Stimulated activated CD4-positive, alpha-beta T cell treated with anti-CD3 and anti-CD28 coated beads, Interleukin-1b, Interleukin-23, amount 100 ng/mL, for 4 hours (primary cell): ENCODE data around the gene ADARB2.
"Not testable (repeated sequence)": the region's sequence is repeated elsewhere in the genome, so short reads cannot be mapped to it uniquely, and the experiment has no call there.

Experiments
- DNase-seq, 2 donors: peaks; one replicate each; pipeline ENCODE4 v3.0.0-alpha.2; 2020; ENCODE audit warnings: low read depth in 2 of 2

Gene ADARB2

DNA sequence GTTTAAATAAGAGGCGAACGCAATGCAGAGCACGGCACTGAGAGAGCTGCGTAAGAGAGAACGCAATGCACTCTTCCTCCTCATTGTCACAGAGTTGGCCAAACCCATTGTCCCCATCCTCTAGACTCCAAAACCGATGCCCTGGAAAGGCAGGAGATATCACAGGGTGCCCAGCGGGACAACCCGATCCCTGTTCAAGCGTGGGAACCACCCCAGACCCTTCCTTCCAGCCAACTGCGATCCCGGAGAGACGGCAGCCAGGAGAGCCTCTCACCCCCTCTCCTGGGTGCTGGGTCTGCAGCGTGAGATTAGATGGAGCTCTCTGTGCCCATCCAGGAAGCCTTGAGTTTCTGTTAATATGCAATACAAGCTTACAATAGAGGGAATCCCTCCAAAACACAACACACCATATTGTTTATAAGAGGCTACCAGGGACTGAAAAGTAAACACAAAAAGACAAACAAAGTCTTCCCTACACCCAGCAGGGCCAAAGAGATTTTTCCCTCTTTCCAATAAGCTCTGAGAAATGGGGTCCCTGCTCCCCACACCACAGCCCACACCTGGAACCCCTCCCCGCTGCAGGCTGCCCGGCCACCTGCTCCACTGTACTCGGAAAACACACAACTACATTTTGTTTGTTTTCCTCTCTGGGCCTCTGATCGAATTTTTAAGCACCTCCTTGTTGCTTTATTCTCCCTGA lies 187.6 kb downstream of the ADARB2 start:
- DNase-seq: no peak

DNA sequence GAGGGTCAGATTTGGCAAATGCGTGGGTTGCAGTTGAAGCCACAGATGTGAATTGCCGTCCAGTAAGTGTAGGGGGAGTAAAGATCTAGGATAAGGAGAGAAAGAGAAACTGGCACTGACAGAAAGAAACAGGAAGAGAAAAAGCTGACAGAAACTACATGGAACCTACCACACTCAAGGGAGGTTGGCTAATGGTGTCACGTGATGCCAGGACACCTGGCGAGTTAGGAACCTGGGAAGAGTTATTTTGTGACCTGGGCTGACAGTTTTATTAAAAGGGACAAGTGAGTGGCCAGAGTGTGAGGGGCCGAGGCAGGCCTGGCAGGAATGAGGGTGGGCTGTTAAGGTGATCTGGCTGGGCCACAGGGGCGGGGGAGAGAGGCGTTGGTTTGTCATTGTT lies 188.7 kb downstream of the ADARB2 start:
- no peak for DNase-seq

DNA sequence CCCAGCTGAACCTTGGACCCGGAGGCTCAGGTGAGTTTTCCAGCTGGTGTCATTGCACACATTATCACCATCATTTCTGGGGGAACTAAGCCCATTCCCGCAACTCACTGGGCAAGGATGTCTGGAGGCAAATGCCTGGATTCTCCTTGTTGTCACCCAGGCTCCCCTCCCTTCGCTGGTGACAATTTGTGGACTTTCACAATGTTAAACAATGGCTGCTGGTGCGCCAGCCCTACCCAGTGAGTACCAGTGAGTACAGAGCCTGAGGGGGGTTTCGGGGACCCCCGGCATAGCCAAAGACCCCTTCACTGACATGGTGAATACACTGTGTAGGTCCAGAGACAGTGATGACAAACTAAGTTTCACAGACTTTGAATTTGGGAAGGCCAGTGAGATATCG lies 189.2 kb downstream of the ADARB2 start:
- DNase-seq: no peak

DNA sequence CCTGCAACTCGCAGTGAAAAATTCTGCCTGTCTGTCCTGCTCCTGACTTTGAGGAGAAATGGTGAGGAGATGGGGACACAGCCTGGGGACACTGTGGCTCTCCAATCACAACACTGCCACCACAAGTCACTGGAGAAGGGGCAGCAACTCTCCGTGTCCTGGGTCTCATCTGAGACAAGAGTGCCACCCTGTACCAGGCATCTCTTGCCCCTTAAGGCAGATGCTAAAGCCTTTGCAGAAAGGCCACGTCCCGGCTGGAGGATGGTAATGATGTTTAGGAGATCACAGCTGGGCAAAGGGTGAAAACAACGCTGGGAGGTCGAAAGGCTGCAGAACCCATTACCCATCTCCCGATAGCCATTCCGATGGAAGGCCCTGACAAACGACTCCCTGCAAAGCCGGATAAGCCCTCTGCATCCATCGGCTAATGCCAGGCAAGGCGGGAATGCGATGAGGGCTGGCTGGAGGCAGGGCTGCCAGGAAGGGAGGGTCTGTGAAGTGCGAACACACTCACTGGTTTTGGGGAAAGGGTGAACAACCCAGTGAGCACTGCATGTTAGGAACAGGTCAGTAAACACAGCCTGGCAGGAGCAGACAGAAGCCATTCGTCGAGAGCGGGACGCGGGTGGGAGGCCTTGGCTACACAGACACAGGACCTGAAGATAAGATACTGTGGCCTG lies 190.8 kb downstream of the ADARB2 start:
- no peak for DNase-seq

DNA sequence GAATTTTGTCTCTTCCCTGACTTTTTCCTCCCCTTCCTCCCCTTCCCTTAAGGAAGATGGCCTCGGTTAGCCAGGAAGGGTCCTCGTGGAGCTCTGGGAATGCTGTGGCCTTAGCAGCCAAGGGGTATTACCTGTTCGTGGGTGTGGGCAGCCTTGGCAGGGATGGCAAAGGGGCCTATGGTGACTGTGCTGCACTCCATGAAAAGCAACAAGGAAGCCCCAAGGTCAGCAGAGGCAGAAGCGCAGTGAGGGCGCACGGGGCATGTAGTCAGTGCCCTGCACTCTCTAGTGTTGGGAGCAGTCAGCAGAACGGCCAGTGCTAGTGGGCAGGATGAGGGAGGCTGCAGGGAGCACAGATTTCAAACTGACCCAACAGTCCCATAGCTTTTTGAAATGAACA lies 191.8 kb downstream of the ADARB2 start:
- no peak for DNase-seq

DNA sequence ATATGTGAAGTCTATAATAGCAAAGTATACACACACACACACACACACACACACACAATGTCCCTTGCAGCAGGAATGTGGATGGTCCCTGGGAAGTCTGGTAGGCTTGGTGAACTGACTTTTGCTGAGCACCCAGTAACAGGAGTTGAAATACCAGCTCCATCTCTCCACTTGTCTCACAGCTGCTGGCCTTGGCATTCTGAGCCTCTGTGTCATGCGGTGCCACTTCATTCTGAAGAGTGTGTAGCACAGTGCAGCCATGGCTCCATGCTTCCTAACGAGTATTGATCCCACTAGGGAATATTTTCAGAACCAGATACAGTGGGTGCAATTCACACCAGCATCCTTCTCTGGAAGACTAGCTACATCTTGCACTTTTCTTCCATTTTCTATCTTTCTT lies 192.4 kb downstream of the ADARB2 start:
- no peak for DNase-seq

DNA sequence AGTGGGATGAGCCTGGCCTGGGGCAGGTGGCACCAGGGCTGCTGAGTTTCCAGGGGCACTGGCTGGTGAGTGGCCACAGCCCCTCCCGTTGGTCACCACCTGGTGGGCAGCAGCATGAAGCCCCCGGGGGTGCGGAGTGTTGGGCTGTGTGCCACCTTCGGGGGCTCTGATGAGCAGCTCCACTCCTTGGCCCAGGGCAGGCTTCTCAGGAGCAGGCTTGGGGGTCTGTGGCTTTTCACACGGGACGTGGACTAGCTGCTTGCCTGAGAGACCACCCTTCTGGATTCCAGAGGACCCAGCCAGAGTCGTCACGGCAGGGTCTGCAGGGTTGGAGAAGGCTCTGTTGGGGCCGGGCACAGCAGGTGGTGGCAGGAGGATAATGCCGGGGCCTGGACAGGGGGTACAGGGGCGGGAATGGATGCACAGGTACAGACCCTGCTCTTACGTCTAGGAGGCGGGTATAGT lies 193.1 kb downstream of the ADARB2 start:
- no peak for DNase-seq

DNA sequence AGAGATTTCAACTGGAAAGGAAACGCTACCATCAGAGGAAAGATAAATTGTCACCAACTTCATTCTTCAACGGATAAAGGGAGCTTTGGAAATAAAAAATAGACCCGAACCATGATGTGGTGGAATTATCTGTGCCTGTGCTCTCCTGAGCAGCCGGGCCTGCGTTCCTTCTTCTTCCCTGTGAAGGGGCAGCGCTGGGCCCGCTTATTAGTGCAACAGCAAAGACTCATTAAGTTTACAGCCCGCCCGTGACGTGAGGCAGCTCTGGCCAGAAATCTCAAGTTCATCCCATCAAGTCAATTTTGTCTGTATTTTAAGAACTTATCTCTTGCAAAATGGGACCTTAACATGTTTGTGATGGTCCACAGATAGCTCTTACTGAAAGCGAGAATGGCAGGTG lies 193.7 kb downstream of the ADARB2 start:
- no peak for DNase-seq

DNA sequence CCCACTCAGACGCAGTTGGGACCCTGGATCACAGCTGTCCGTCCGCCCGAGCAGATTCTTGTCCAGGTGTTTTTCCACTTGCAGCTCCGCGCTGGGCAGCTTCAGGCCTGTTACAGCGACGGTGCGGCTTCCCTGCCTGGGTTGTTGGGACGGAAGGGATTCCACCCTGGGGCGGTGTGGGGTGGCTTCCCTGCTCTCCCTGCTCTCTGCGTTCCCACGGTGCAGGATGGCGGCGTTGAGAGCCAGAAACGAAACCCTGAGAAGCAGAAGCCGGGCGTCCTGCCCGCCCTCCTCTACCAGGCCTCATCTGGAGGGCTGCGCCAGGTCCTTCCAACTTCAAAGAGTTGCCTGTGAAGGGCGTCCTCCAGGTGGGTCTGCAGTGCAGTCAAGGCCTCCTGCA lies 194.4 kb downstream of the ADARB2 start:
- no peak for DNase-seq

DNA sequence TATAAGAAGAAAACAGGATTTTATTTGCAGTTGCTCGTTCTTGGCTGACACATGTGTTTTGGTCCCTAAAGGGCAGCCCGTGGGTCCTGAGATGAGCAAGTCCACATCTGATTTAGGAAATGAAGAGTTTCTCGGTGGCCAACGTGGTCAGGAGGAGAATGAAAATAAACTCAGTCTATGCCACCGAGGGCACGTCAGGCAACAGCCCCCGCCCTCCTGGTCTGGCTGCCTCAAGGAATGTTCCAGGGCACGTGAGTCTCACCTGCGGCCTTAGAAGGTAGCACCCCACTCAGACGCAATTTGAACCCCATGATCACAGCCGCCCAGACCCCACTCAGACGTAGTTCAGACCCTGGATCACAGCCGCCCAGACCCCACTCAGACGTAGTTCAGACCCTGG lies 197.2 kb downstream of the ADARB2 start:
- no peak for DNase-seq

DNA sequence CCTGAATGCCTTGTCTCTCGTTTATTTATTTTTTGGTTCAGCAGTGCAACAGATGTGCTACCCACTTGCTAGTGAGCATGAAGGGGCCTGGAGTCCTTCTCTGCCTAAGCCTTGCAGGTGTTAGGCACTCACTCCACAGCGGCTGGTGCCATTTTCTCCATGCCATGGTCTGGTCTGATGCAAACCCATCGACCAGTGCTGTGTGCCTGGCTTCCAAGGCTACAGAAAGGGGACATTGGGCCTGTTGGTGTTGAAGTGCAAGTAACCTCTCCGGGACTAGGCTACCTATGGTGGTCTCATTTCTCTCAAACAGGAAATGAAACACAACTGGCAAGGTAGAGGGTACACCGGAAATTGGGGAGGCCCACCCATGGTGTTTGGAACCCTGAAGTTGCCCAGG lies 198.1 kb downstream of the ADARB2 start:
- DNase-seq: no peak

DNA sequence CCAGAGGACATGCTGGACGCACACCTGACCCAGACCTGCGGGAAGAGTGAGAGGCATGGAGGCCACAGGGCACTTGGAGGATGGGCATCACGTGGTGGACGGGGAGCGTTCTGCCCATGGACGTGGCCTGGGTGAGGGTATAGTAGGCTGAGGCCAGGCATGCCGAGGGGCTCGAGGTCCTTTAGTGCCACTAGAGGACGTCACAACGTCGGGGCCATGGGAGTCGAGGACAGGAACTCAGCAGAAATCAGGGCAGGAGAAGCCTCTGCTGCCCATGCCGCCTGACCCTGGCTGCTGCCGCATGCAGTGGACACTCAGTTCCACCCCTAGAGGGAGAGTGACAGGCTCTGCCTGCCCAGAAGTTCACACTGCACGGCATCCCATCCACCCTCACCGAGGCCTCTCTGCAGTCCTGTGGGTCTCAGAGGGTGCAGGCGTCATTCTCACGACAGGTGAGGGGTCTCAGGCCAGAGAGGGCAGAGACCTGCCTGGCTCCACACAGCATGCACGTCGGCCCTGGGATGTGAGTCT lies 198.7 kb downstream of the ADARB2 start:
- DNase-seq: no peak

DNA sequence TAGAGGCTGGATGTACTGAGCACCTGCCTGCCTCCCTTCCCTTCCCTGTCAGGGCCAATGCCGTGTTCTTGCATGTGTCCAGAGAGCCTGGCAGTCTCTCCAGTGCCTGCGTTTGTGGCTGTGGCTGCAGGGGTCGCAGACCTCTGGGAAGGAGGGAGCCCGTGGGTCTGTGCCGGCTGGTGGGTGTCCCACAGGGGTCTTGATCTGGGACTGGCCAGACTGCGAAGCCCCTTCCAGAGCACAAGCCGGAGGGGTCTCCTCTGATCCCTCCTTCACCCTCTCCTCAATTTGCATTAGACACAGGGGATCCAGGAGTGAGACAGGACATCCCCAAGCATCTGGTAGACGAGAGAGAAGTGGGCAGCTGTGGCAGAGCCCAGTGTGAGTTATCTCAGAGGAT lies 199.2 kb downstream of the ADARB2 start:
- no peak for DNase-seq

DNA sequence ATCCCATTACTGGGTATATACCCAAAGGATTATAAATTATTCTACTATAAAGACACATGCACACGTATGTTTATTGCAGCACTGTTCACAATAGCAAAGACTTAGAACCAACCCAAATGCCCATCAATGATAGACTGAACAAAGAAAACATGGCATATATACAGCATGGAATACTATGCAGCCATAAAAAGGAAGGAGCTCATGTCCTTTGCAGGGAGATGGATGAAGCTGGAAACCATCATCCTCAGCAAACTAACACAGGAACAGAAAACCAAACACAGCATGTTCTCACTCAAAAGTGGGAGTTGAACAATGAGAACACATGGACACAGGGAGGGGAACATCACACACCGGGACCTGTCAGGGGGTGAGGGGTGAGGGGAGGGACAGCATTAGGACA lies 199.9 kb downstream of the ADARB2 start:
- DNase-seq: not testable (repeated sequence)

DNA sequence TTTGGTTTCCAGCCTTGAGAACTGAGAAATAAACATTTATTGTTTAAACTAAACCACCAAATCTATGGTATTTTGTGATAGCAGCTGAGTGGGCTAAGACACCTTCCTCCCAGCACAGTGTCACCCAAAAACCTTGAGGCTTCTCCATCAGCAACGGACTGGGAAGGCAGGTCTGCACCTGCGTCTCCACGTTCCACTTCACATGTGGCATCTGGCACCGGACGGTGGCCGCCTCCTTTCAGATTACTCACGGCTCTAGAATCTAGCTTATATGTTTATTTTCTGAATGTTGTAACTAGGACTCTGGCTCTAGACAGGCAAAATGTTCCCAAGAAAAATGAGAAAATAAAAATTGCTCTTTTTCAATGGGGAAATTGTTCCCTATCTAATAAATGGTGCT lies 201.0 kb downstream of the ADARB2 start:
- no peak for DNase-seq

DNA sequence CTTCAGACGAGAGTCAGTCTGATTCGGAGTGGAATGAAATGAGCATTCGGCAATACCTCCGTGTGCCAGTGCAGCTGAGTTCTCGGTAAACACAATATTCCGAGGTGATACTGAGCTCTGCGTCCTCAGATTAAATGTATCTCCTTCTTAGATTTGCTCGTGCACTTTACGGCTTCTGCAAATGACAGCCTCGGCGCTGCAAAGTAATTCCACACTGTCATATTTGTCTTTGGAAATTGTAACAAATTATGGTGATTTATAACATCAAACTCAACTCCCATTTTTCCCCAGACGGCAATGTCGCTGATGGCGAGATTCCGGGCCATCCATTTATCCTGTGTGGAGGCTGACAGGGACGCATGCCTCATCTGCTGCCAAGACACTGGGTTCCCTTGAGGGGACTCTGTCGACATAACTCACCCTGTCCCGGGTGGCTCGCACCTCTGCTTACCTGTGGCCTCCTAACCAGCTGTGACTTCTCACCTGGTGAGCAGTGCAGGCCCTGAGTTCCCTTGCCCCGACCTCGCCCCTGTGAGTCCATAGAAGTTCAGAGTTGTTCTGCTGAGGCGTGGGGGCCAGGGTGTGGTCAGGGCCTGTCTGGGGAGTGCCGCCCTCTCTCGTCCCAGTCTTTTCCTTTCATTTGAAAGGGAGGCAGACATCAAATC lies 201.9 kb downstream of the ADARB2 start:
- DNase-seq: no peak

DNA sequence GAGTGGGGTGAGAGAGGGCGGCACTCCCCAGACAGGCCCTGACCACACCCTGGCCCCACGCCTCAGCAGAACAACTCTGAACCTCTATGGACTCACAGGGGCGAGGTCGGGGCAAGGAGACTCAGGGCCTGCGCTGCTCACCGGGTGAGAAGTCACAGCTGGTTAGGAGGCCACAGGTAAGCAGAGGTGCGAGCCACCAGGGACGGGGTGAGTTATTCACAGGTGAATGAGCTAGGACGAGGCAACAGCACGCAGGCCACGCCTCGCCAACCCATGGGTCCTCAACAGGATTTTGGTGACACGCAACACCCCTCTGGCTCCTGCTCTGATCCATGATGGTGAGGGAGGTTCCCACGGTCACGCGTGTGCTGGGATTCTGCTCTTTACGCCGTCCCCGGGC lies 202.5 kb downstream of the ADARB2 start:
- no peak for DNase-seq

DNA sequence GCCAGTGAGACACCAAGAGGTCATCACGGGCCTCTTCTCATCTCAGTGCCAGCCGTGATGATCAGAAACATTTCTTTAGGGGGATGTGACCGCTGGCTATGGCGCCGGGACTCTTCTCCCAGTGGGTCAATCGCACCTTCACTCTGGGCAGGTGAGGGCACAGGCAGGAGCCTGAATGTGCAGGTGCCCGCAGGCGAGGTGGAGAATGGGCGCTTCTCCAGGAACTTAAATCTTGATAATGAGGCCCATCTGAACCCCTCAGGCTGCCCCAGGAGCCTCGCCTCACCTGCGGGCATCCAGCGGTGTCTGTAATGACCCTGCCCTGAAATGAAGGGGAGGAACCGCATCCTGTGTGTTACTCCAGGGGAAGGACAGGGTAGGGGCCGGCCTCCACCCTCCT lies 204.7 kb downstream of the ADARB2 start:
- DNase-seq: no peak

DNA sequence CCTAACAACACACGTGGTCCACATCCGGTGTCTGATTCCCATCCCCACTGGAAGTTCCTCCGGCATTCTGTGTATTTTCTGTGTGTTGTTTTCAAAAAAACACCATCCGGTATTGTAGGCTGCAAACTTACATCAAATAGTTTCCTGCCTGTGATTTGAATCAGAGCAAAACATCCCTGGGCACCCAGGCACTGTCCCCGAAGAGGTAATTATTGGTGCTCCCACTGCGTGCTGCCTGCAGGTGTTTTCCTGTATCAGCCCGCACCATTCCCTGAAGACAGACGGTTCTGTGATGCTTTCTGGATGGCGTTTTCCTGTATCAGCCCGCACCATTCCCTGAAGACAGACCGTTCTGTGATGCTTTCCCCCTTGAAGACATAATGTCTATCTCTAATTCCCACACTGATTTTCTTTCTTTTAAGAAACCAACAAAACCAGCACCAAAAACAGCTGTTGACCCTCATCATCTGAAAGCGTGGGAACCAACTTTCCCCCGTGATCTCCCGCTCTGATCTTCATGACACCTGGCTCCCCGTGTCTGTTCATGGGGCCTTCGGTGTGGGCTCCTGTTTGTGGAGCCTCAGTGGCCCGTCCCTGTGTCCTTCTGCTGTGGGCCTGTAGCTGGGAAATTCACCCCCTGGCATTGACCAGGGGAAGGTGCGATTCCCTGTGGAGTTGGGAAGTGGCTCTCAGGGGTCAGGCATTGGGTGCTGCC lies 205.3 kb downstream of the ADARB2 start:
- no peak for DNase-seq

DNA sequence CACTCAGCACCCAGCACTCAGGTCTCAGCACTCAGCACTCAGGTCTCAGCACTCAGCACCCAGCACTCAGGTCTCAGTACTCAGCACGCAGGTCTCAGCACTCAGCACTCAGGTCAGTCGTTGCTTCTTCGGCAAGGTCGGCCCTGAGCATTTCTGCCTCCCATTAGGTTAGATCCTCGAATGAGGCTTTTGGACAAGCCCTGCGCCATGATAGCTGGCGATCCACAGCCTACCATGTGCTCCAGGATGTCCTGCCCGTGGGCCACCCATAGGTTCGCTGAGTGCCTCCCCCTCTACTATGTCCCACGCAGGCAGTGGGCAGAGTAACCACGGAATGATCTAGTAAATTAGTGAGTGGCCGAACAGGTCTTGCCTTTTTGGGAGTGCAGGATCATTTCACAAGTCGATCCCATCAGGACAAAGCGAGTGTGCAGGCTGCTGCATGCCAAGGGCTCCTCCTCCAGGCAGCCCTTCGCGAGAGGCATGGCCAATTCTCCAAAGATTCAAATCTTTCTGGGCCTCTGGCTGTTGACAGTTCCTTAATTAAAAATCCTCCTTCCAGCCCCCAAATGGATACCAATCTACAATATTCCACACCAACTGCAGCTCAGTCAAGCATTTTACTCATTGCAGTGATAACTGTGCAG lies 206.3 kb downstream of the ADARB2 start:
- no peak for DNase-seq

DNA sequence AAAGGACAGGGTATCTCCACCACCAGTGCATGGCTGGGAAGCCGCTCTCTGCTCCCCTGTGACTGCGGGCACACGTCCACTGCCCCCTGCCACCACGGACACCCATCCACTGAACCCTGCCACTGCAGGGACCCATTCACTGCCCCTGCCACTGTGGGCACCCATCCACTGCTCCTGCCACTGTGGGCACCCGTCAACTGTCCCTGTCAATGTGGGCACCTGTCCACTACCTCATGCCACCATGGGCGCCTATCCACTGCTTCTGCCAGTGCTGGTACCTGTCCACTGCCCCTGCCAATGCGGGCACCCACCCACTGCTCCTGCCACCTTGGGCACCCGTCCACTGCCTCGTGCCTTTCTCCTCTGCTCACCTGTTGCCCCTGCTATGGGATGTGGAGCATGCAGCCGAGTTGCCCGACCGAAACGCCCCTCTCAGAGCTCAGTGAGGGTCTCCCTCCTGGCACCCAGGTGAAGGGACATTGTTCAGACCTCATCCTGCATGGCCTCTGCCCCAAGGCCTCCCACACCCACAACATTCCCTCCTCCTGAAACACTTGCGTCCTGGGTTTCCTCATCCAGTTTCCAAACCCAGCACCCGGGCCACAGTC lies 207.4 kb downstream of the ADARB2 start:
- DNase-seq: no peak
